SK-MEL-5 (cell line): ENCODE results near the gene PTTG1IP. TPM values are rescaled to one million over a fixed set of nuclear protein-coding genes. Genes with fewer than 3 reads are reported as not detected.

Source experiments
- DNase-seq: peaks from one replicate; pipeline ENCODE4 v3.0.0-alpha.2; 2016; ENCODE audit warnings: low read depth, low spot score
- in situ Hi-C: cut with HindIII; loops from 2 replicates; pipeline ENCODE4 v1.10.0; 2016; ENCODE audit warnings: low sequenced_read_pairs, high pct_unique_total_duplicates, low pct_unique_long_range_greater_than_20kb
- total RNA-seq: library from RNA; depleted of rRNA; stranded (reverse); fragments of >200 nt; shearing (Covaris generic); gene quantifications from 2 replicates; pipeline ENCODE4 v1.2.3, GENCODE V29; 2014

PTTG1IP gene
- total RNA-seq, 1 experiment from 2014 or later: 970 TPM

DNA sequence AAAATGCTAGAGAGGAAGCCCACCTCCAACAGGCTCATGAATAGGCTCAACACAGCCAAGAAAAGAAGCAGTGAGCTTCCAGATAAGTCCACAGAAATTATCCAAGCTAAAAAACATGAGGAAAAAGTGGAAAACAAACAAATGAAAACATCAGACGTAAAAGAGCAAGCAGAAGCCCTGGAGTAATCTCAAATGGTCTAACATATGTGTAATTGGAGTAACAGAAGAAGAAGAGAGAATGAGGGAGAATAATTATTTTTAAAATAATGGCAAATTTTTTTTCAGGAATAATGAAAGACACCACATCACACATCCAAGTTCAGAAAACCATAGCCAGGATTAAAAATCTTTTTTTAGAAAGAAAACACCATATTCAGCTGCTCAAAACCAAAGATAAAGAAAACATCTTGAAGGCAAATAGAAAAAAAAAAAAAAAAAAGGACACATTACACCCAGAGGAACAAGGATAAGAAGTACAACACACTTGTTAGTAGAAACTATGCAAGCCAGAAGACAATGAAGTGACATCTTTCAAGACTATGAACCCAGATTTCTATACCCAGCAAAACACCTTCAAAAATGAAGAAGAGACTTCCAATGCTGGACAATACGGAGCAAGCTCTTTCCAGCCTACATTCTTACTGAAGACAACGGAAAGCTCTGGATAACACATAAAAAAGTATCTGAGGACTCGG lies 45.0 kb downstream of the PTTG1IP start:
- no peak for DNase-seq
- in situ Hi-C loops: no loop called here

DNA sequence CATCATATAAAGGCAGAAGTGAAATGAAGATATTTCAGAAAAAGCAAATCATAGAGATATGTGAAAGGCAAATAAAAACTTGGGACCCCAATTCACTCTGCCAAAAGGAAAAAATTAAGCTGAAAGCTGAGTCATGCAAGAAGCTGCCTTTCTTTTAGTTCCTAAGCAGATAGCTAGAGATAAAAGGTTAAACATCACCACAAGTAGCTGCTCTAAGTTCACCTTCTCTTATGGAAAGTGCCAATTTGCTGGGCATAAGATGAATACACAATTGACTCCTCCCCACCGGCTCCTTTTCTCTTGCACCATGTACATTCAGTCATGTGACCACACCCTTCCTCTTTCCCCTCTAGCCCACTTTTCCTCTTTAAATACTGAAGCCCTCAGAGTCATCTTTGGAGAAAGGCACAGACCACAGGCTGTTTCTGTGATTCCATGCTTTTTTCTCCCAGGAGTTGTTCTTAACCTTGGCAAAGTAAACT lies 50.3 kb downstream of the PTTG1IP start:
- in situ Hi-C loops: no loop called here
- no peak for DNase-seq

GRCh38 chr21:44822484-44823178 lies 50.9 kb downstream of the PTTG1IP start:
- in situ Hi-C loops: no loop called here

DNA sequence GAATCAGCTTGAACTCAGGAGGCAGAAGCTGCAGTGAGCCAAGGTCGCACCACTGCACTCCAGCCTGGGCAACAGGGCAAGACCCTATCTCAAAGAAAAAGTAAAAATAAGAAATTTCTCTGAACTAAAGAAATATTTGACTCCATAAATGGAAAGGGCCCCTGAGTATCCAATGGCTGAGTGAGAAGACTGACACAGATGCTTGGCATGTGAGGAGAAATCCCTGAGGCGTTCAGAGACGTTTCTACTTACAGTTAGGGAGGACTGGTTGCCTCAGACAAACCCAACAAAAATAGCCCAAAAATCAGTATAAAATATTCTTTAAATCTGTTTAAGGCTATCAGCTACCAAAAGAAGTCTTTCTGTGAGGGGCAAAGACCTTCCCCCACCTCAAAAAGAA lies 52.6 kb downstream of the PTTG1IP start:
- no peak for DNase-seq
- in situ Hi-C loops: no loop called here

More at GRCh38 chr21:44822484-44823178, 50.9 kb downstream of the PTTG1IP start:
- no peak for DNase-seq

GRCh38 chr21:44819283-44820243 lies 53.9 kb downstream of the PTTG1IP start:
- in situ Hi-C loops: no loop called here
- no peak for DNase-seq

- no peak for DNase-seq
- in situ Hi-C loops: no loop called here
Observed at GRCh38 chr21:44818640-44819011, 54.9 kb downstream of the PTTG1IP start.

GRCh38 chr21:44817914-44818639 lies 55.4 kb downstream of the PTTG1IP start, which contains the start of gene SUMO3:
TSS of gene SUMO3 (minus strand) at chr21:44818062. CDS start at chr21:44817968, 94 bp downstream.
- in situ Hi-C loops: no loop called here
- peak; percentile 54 for DNase-seq

DNA sequence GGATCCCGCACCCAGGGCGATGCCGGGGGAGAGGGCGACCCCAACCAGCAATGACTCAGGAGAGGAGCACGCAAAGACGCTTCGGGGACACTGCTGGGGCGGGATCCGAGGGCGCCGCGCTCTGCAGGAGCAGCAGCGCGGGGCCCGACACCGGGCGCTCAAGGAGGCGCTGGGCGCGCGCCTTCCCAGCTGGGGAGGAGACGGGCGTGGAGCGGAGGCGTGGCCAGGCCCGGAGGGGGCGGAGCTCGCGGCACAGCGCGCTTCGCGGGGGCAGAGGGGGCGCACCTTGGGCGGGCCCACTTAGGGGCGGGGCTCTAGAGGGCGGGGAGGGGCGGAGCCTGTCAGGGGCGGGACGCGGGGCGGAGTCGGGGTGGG lies 56.0 kb downstream of the PTTG1IP start:
- peak; percentile 63 for DNase-seq
- in situ Hi-C loops: no loop called here

GRCh38 chr21:44816761-44817505 lies 56.6 kb downstream of the PTTG1IP start:
- DNase-seq: no peak
- in situ Hi-C loops: no loop called here

- DNase-seq: no peak
- in situ Hi-C loops: no loop called here
Observed at GRCh38 chr21:44815852-44816628, 57.5 kb downstream of the PTTG1IP start.

- no peak for DNase-seq
- in situ Hi-C loops: no loop called here
Observed at GRCh38 chr21:44815225-44815624, 58.3 kb downstream of the PTTG1IP start.

GRCh38 chr21:44814498-44815023 lies 58.9 kb downstream of the PTTG1IP start:
- in situ Hi-C loops: no loop called here
- no peak for DNase-seq

GRCh38 chr21:44813727-44814126 lies 59.8 kb downstream of the PTTG1IP start:
- no peak for DNase-seq
- in situ Hi-C loops: no loop called here

DNA sequence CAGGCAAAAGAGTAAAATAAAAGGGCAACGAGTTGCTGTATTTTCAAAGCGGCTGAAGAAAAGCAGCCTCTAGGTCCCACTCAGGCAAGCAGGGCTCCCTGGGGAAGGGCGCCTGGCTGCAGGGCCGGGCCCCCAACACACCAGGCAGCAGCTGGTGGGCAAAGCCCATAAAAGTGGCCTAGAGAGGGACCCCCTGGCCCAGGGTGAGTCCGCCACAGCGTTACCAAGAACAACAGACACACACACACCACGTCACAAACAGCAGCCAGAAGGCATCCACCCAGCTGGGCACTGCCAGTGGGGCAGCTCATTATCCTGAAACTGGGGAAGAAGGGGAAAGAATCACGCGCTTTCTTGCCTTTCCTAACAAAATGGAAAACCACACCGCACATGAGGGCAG lies 60.3 kb downstream of the PTTG1IP start:
- DNase-seq: no peak
- in situ Hi-C loops: no loop called here

- no peak for DNase-seq
- in situ Hi-C loops: no loop called here
Observed at GRCh38 chr21:44812640-44813039, 60.9 kb downstream of the PTTG1IP start.

GRCh38 chr21:44810779-44811178 lies 62.7 kb downstream of the PTTG1IP start:
- in situ Hi-C loops: no loop called here
- no peak for DNase-seq
